ENCODE results near the gene MCF2L2. TPM values are rescaled to one million over a fixed set of nuclear protein-coding genes. Genes with fewer than 3 reads are reported as not detected.

The MCF2L2 gene
- total RNA-seq, 1 donor from 2014 or later = 0.64 TPM

GRCh38 chr3:183270344-183270743 is 158.1 kb downstream of the MCF2L2 start:
- no peak for DNase-seq (ENCODE audit: low read depth)

DNA sequence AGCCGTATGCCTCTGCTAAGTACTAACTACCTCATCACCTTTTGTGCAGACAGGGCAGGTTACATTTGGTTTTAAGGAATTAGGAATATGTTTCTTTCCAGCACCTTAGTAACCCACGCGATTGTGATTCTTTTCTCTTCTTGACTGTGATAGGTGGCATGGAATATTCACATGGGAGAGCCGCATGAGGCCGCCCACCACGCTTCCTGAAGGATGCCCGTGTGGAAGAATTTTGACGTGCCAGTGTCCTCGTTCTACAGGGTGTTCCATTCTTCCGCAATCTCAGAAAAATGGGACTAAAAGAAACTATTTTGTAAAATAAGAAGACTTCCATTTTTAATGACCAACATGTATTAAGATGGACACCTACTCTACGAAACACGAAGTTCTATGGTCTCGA is 159.1 kb downstream of the MCF2L2 start:
- no peak for DNase-seq (ENCODE audit: low read depth)

- DNase-seq (ENCODE audit: low read depth) = no peak
These were observed 160.1 kb downstream of the MCF2L2 start for GRCh38 chr3:183268366-183268765.

DNA sequence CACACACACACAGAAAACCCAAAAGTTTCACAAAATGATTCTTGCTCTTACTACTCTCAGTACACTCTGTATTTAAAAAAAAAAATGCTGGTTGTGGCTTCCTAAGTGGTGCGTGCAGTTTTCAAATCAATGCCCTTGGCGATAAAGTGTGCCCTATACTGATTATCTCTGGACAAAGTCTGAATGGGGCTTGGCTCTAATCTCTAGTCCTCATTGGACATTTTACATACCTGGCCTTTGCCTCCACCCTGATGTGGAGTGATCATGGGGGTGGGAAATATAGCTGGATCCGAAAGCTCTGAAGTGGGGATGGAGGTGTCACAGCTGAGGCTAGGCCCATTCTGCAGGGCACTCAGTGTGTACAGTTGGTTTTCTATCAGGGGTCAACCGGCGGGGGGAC is 161.3 kb downstream of the MCF2L2 start:
- DNase-seq (ENCODE audit: low read depth) = no peak

GRCh38 chr3:183266454-183266853 is 162.0 kb downstream of the MCF2L2 start:
- DNase-seq (ENCODE audit: low read depth) = no peak

- peak; percentile 97 for DNase-seq (ENCODE audit: low read depth)
These were observed 162.5 kb downstream of the MCF2L2 start for GRCh38 chr3:183265834-183266417.

- DNase-seq (ENCODE audit: low read depth) = peak; percentile 85
These were observed 163.2 kb downstream of the MCF2L2 start for GRCh38 chr3:183265157-183265642.

DNA sequence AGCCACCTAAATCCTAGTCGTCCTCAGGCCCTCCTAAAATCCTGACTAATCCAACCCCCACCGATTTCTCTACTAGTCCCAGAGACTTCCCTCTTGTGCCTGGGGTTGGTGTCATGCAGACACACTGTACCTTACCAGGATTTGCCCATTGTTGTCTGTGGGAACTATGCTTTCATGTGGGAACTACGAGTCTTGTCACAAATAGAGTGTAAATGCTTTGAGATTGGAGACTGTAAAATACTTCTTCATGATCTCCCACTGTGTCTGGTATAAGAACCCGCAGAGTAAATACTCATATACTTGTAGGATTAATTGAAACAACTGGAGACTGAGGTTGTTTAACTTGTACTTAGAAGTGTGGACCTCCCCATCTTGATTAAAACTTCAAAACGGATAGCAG is 164.2 kb downstream of the MCF2L2 start:
- no peak for DNase-seq (ENCODE audit: low read depth)

- DNase-seq (ENCODE audit: low read depth) = no peak
These were observed 165.5 kb downstream of the MCF2L2 start for GRCh38 chr3:183262875-183263378.

DNA sequence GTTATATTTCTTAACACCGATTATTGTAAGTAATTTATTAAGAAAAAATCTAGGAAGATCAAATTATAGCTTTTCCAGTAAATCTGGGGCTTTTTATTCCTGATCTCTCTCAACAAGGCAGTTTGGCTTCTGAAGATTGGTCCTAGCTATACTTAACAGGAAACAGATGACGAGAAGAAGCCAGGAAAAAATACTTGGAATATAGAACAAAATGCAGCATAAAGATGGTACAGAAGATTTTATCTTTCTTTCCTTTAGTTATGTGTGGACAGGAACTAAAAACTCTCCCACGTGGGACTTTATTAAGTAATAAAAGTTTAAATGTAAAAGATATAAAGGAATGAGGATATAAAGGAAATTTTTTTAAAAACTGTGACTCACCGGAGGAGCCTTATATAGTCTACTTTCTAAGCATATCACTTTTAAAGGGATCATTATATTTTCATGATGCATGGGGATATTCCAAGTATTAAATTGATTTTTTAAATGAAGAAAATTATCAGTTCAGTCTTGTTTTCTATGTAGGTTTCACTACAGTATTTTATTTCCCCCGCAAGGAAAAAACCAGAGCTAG is 167.2 kb downstream of the MCF2L2 start:
- DNase-seq (ENCODE audit: low read depth) = no peak

DNA sequence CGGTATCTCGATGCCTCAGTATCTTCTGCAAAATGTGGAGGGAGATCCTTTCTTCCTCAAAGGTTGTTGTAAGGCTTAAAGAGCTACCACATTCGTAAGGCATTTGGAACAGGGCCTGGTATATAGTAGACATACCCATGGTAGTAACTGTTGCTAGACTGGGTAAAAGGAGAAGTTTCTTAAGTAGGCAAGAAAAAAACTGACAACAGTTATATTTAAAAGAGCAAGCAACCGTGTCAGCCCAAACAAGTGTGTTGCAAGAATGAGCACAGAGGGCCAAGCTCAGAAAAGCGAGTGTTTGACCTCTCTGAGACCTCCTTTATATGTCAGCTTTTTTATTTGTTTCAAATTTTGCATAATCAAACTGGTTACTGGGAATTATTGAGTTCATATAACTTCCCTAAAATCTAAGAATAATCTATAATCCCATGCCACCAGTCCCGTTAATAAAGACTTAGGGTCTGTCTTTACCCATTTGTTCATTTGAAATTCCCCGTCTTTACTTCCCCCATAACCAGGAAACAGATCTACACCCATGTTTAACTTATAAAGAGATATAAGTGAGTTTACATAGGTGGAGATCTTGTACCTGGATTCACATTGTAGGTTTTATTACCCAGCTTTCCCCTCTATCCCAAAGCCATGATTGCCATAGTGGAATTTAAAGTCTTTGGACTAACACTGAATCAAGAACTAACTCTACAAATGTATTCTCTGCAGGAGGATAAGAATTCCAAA is 168.1 kb downstream of the MCF2L2 start:
- DNase-seq (ENCODE audit: low read depth) = no peak

DNA sequence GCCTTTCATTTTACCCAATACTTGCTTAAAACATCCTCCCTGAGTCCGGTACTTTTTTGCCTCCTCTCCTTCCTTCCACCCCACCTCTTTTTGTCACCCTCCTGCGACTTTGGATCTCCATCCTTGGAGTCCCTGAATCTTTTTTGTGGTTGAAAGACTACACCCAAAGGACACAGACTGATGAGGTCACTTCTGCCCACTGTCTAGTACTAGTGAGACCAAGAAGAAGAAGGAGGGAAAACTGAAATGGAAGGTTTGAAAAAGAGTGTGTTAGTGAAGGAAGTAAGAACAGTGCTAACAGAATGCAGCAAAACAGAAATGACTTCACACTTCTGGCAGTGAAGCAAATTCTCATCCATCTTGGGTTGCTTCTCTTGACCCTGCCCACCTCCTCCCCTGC is 168.8 kb downstream of the MCF2L2 start:
- peak; percentile 51 for DNase-seq (ENCODE audit: low read depth)

DNA sequence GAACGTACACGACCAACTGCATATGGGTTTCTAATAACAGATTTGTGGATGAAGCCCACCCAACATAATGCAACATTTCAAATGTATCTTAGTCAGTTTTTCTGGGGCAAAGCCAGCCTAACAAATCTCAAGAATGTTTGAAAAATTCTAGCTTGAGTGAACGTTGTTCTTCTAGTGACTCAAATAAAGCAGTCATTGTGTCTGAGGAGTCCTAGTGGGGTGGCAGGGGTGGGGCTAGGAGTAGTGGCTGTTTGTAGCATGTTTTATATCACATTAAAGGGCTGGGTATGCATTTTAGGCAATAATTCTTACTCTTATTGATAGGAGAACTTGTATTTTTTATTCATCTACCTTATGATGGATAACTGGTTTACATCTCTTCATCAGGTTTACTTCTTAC is 169.3 kb downstream of the MCF2L2 start:
- no peak for DNase-seq (ENCODE audit: low read depth)

GRCh38 chr3:183255348-183255730 is 173.1 kb downstream of the MCF2L2 start:
- DNase-seq (ENCODE audit: low read depth) = peak; percentile 22

DNA sequence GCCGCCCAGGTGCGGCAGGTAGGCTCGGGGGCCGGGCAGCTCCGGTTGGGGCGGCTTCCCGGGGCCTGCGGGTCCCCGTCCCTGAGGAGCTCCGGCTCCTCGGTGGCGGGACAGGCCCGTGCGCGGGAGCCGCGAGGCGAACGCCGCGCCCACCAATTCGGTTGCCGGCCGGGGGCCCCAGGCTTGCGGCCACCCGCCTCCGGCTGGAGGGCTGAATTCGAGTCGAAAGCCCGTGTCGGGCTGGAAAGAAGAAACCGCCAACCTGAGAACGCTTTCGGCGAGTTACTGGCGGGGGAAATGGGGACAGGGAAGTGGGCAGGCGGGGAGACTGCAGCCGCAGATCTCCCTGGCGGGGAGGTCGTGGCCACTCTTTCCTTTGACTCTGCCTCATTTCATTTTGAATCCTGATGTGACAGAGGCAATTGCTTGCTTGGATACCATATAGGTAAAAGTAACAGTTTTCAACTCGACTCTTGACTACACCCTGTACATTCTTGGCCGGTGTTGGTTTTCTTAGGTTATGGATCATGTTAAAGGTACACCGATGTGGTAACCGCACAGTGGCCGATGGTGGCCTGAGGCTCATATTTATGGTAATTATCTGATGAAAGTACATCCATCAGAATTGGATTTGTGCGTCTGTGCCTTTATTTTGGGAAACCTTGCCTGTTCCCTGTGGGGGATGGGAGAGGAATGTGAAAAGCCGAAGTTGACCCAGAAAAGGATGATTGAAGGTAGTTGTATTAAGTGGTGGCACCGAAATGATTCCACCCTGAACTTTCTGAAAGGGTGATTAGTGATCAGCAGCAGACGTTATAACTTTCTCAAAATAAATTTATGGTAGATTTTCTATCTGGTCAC is 173.7 kb downstream of the MCF2L2 start:
- peak; percentile 33 for DNase-seq (ENCODE audit: low read depth)

DNA sequence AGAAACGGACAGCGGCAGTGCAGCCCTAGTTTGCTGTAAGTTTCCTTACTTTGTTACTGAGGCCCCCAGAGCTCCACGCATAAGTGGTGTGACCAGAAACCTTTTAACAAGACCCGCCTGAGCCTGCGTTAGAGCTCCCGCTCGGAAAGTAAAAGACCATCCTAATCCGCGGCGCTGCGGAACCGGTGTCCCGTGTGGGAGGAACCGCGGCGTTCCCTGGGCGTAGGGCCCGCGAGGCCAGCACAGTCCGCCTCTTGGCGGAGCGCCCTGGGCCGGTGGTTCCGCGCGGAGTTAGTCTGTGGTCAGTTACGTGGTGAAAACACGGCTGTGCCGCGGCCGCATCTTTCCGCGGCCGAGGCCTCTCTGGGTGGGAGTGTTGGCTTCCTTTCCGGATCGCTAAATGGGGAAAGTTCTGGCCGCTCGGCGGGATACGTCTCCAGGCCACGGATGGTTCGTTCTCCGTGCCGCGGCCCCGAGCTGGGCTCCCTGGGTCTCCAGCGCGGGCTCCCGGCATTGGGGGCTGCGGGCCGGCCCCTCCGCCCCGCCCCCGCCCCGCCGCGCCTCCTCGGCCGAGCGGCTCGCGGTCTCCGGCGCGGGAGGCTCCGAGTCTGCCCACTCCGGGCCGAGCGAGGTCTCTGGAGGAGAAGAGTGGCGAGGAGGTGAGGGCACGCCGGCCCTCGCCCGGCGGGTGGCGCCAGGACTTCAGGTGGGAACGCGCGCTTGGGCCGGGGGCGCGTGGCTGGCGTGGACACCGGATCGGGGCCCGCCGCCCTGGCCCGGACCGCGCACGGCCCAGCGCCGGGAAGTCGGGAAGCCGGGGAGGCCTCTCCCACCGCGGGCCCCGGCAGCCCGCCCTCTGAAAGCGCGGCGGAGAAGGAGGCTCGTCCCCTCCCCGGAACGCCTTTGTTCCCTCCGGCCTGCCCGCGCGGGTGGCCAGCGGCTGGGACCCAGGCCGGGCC is 174.6 kb downstream of the MCF2L2 start:
- peak; percentile 72 for DNase-seq (ENCODE audit: low read depth)

- no peak for DNase-seq (ENCODE audit: low read depth)
These were observed 175.4 kb downstream of the MCF2L2 start, which contains the start of gene B3GNT5 for GRCh38 chr3:183252973-183253527. Gene B3GNT5 (plus strand): TSS chr3:183253253. CDS start chr3:183269799, 16,546 bp downstream.

DNA sequence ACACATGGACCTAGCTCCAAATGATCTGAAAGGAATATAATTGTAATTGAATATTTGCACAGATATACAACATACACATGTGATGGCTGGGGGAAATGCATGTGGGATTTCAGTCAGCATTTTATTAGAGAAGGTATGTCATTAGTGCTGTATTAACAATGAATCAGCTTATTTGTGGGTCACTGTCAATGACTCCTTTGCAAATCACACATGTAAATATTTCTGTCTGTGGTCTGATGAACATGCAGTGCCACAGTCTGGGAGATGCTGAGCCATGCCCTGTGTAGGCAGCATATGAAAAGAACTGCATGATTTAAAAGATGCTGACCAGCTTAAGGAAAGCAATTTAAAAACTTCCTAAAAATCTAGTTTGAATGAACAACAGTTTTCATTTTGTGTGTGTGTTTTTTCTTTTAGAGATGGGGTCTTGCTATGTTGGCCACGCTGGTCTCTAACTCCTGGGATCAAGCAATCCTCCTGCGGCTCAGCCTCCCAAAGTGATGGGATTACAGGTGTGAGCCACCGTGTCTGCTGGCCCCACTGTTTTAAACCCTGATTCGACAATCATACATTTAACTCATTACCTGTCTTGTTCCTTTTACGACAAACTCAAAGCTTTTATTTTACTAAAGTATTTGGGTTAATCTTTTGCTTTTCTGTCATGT is 176.2 kb downstream of the MCF2L2 start:
- no peak for DNase-seq (ENCODE audit: low read depth)

- no peak for DNase-seq (ENCODE audit: low read depth)
These were observed 179.3 kb downstream of the MCF2L2 start for GRCh38 chr3:183249006-183249718.
